Measurements from ENCODE around the gene KIF4A. TPM values are rescaled to one million over a fixed set of nuclear protein-coding genes. Genes with fewer than 3 reads are reported as not detected.

KIF4A gene
- total RNA-seq, 1 experiment from 2014 or later: 40.3 TPM

DNA sequence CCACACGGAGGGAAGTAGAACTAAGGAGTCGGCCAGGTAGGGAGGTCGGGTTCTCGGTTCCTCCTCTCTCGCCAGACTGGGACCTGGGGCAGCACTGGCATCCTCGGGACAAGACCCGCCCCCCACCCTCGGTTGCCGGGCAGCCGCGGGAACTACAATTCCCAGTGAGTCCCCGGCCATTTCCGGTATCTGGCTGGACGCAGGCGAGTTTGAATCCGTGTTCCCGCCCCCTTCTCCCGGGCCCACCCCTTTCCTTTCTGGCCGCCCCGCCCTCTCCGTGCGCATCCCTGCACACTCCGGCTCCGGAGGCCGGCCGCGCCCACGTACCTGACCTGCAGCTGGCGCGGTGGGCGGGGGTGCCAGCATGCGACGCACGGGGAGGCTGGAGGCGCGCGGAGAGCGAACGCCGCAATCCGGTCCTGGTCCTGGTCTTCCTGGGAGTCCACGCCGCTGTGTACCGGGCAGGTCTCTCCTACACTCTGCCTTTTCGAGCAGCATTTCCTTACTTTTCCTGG, 144.5 kb downstream of the KIF4A start:
- Histone ChIP-seq H3K27ac (ENCODE audit: low read depth, low read length) (peak overlapping the region; percentile 71), H3K79me2 (ENCODE audit: insufficient read depth, low read length) (no peaks in the 10 kb centered on the region), H3K9ac (ENCODE audit: low read length) (peak overlapping the region; percentile 65), H3K27me3 (ENCODE audit: insufficient read depth, low read length) (no peaks in the 10 kb centered on the region), H3K4me1 (ENCODE audit: control insufficient read depth in 1 of 2, insufficient read depth in 2 of 2, low read length in 2 of 2) (peaks cover 2 to 34% of the 10 kb centered on the region in 2 experiments; a peak in 2 of 4 replicates), H3K4me2 (ENCODE audit: low read length) (peak overlapping the region; percentile 91), H3K36me3 (ENCODE audit: control insufficient read depth in 1 of 2, insufficient read depth in 2 of 2, low read length in 2 of 2) (no peaks in the 10 kb centered on the region), H3K9me2 (ENCODE audit: insufficient read depth) (no peaks in the 10 kb centered on the region), H3K4me3 (replicated peaks in 1 of 2; ENCODE audit: low read depth in 1 of 2, low read length in 2 of 2) (peak overlapping the region; percentile 59 to 66), H3K9me3 (ENCODE audit: control insufficient read depth in 1 of 2, insufficient read depth in 1 of 2, low read depth in 1 of 2, low read length in 2 of 2) (no peaks in the 10 kb centered on the region), H2AFZ (ENCODE audit: low read depth, low read length, poor library complexity, severe bottlenecking) (peak overlapping the region; percentile 35), H4K20me1 (ENCODE audit: insufficient read depth) (no peaks in the 10 kb centered on the region)
- intact Hi-C loops (cut with micrococcal nuclease): no loop called here
- ChIA-PET POLR2A (interaction anchor here (0.7 kb wide), 1 partner anchor 939 kb away, joined by 9 read pairs; no protein-coding TSS in a partner anchor), RAD21 (ENCODE audit: low non-redundant PET in 1 of 2, low total read pairs in 2 of 2, uncharacterized antibody in 2 of 2, unreplicated experiment in 2 of 2) (interaction anchor here in 1 of 2 experiments (0.6 to 0.7 kb wide), 2 partner anchors 32 to 418 kb away, joined by 3 to 4 read pairs; no protein-coding TSS in a partner anchor), CTCF (interaction anchor here (0.9 to 1.5 kb wide), 4 partner anchors 11 to 302 kb away, joined by 3 to 8 read pairs (median 5); partner anchors contain the start of genes GDPD2 and IGBP1)
- DNase-seq (ENCODE audit: low read depth, low spot score): peak; percentile 72
- TF ChIP-seq TCF7L2 (IDR thresholded peaks at IDR 0.05; ENCODE audit: borderline replicate concordance, extremely low read depth, insufficient read depth, insufficient read length) (no peak), POLR2AphosphoS5 (IDR thresholded peaks at IDR 0.05; ENCODE audit: low read depth, low read length) (peak; percentile 71), ZNF274 (IDR thresholded peaks at IDR 0.05; ENCODE audit: low read depth, low read length) (no peak), EGR1 (IDR thresholded peaks at IDR 0.05; ENCODE audit: low read depth) (no peak), FOSL1 (IDR thresholded peaks at IDR 0.05; ENCODE audit: low read depth) (no peak)
- peak; percentile 87 for ATAC-seq
- no TSS peak for BruUV-seq (replicated peaks)

DNA sequence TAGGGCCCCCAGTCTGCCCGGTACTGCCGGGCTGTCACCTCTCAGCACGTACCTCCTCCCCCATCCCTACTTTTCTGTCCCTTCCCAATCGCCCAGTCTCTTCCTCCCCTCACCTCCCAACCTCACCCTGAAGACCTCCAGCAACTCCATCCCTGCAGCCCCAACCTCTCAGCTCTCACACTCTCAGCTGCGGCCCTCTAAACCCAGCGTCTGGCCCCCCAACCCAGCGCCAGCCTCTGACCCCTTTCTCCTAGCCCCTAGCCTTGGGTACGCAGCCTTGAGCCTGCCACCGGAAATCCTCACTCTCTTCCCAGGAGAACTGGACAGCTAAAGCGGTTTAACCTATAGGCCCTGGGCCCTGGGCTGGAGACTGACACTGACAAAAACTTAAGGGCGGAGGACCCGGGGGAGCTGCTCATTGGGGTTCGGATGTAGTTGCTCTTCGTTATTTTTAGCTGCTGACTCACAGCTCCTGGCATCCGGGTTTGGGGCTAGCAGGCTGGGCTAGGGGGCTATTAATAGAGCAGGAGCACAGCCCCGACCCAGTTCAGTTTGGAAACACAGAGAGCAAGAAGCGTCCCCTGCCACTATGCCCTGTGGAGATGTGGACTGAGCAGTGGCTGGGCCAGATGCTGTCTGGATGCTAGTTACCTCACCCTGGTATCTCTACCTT, 145.1 kb downstream of the KIF4A start:
- no peaks in the 10 kb centered on the region for H4K20me1 ChIP-seq (ENCODE audit: insufficient read depth)
- peak overlapping the region; percentile 91 for H3K4me2 ChIP-seq (ENCODE audit: low read length)
- H3K79me2 ChIP-seq (ENCODE audit: insufficient read depth, low read length): no peaks in the 10 kb centered on the region
- peak overlapping the region; percentile 59 to 66 for H3K4me3 ChIP-seq (replicated peaks in 1 of 2; ENCODE audit: low read depth in 1 of 2, low read length in 2 of 2)
- H3K9me2 ChIP-seq (ENCODE audit: insufficient read depth): no peaks in the 10 kb centered on the region
- intact Hi-C loops (cut with micrococcal nuclease): no loop called here
- TF ChIP-seq EZH2phosphoT487 (IDR thresholded peaks at IDR 0.05; ENCODE audit: borderline replicate concordance) (no peak), YY1 (IDR thresholded peaks at IDR 0.05; ENCODE audit: extremely low read depth, insufficient replicate concordance, low read depth, low read length) (no peak), RAD21 (IDR thresholded peaks at IDR 0.05; ENCODE audit: low read depth) (no peak), FOSL1 (IDR thresholded peaks at IDR 0.05; ENCODE audit: low read depth) (no peak)
- no peaks in the 10 kb centered on the region for H3K27me3 ChIP-seq (ENCODE audit: insufficient read depth, low read length)
- DNase-seq (ENCODE audit: low read depth, low spot score) (no peak), ATAC-seq (no peak; the same call in 1 of the 2 replicates)
- RAD21 ChIA-PET (ENCODE audit: low non-redundant PET in 1 of 2, low total read pairs in 2 of 2, uncharacterized antibody in 2 of 2, unreplicated experiment in 2 of 2): interaction anchor here in 1 of 2 experiments (0.6 to 0.7 kb wide), 2 partner anchors 33 to 417 kb away, joined by 3 to 4 read pairs; no protein-coding TSS in a partner anchor
- POLR2A ChIA-PET: interaction anchor here (0.7 kb wide), 1 partner anchor 940 kb away, joined by 9 read pairs; no protein-coding TSS in a partner anchor
- CTCF ChIA-PET: interaction anchor here (1.1 to 1.5 kb wide), 3 partner anchors 12 to 302 kb away, joined by 7 to 8 read pairs (median 7); partner anchors contain the start of genes GDPD2 and IGBP1
- no peaks in the 10 kb centered on the region for H3K36me3 ChIP-seq (ENCODE audit: control insufficient read depth in 1 of 2, insufficient read depth in 2 of 2, low read length in 2 of 2)
- no peaks in the 10 kb centered on the region for H3K9me3 ChIP-seq (ENCODE audit: control insufficient read depth in 1 of 2, insufficient read depth in 1 of 2, low read depth in 1 of 2, low read length in 2 of 2)
- TSS peak; percentile 45 for BruUV-seq (replicated peaks)
- peak overlapping the region; percentile 65 for H3K9ac ChIP-seq (ENCODE audit: low read length)
- H3K4me1 ChIP-seq (ENCODE audit: control insufficient read depth in 1 of 2, insufficient read depth in 2 of 2, low read length in 2 of 2): peaks cover 2 to 34% of the 10 kb centered on the region in 2 experiments; a peak in 2 of 4 replicates
- no peak overlapping the region for H2AFZ ChIP-seq (ENCODE audit: low read depth, low read length, poor library complexity, severe bottlenecking)
- peak overlapping the region; percentile 38; the same call in 1 of the 2 replicates for H3K27ac ChIP-seq (ENCODE audit: low read depth, low read length)

Data from HCT116 (cell line).